Measurements from ENCODE around the gene ELL2.
A peak's percentile ranks its signal among the peaks of the same experiment; 100 is the strongest.

The ELL2 gene

DNA sequence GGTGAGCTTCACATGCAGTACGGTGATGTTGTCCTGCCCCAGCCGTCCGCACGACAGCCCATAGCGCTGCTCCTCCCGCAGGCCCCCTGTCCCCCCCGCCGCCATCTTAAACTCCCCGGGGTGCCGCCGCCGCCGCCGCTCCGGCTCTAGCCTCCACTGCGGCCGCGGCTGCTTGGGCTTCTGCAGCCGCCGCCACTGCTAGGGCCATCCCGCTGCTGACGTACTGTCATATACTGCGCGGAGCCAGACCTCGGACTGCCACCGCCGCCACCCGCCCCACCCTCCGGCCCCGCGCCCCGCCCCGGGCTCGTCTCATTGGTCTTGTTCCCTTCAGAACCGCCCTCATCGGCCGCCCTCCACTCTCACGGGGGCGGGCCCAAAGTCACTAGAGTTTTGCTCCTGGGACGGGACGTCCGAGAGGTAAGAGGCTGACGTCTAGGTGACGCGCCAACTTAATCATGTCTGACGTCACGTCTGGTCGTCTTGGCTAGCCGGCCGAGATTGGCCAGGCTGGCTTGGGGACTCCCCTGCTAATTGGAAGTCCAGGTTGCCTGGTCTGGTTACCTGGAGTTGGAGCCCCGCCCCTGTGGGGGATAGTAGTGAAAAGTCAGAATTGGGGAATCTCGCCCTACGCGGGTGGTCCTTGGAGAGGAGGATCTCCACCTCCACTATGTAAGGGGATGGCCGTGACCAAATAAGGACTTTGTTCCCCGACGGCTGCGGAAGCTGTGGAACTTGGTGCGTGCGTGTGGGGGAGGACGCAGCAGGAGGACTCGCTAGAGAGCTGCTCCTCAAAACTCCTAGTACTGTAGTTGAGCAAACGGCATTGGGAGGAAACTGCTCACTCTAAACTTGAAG lies at the start of gene ELL2:
ELL2 (minus strand) TSS at position 235 of the 858 bp plus-strand sequence; CDS start at position 105, 130 bp downstream.
- peak; percentile 96 for DNase-seq

GRCh38 chr5:96008987-96009647 lies 47.5 kb upstream of the ELL2 start:
- DNase-seq, result no peak

DNA sequence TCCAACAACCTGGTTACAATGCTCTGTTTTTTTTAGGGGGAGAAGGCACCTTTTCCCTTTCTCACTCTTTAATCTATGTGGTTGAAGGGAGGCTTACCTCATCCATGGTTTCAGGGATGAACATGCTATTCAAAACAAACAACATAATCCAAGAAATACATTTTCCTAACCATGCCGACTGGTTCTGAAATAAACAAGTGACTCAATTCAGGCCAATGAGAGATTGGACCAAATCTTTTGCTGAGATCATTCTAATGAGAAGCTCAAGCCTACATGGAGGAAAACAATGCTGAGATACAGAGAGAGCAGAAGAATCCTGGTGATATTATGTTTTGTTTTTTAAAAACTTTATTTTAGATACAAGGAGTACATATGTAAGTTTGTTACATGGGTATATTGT lies 46.8 kb upstream of the ELL2 start:
- no peak for DNase-seq

DNA sequence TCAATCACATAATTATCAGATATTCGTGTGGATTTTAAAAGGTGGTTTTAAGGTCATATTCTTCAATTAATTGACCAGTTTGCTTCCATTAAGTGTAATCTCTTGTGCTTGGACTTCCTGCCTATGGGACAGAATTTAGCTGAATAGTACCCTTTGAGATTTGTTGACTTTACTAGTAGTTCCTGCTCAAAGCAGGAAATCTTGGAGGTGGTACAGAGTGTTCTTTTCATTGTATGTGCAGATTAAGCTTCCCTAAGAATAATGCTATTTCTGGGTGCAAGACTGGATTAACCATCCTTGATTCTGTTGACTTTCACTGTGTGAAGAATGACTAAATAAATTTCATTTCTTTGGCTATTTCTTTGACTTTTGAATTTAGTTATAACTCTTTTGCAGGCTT lies 45.4 kb upstream of the ELL2 start:
- DNase-seq, result no peak

- no peak for DNase-seq
Measured at GRCh38 chr5:96006291-96006690, 44.6 kb upstream of the ELL2 start.

GRCh38 chr5:96004754-96005153 lies 43.1 kb upstream of the ELL2 start:
- DNase-seq, result no peak

DNA sequence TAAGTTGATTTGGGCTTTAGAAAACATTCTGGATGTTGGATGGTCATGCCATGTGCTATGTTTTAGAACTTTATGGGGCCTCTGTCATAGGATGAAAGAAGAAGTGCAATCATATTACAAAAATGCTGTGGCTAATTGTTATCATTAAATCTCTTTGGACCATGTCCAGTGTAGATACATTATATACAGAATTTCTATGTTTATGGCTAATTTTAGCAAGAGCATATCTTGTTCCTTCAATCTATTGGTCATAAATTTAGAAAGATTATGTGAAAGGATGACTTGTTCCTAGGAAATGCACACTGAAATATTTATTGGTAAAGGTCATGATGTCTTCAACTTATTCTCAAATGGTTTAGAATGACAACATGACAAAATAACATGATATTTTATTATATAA lies 42.4 kb upstream of the ELL2 start:
- DNase-seq, result no peak

- no peak for DNase-seq
Measured at GRCh38 chr5:96001262-96001661, 39.6 kb upstream of the ELL2 start.

- no peak for DNase-seq
Measured at GRCh38 chr5:96000308-96000707, 38.7 kb upstream of the ELL2 start.

- no peak for DNase-seq
Measured at GRCh38 chr5:95996904-95997723, 35.5 kb upstream of the ELL2 start.

GRCh38 chr5:95995962-95996489 lies 34.4 kb upstream of the ELL2 start:
- DNase-seq, result no peak

- DNase-seq, result no peak
Measured at GRCh38 chr5:95993776-95994175, 32.1 kb upstream of the ELL2 start.

DNA sequence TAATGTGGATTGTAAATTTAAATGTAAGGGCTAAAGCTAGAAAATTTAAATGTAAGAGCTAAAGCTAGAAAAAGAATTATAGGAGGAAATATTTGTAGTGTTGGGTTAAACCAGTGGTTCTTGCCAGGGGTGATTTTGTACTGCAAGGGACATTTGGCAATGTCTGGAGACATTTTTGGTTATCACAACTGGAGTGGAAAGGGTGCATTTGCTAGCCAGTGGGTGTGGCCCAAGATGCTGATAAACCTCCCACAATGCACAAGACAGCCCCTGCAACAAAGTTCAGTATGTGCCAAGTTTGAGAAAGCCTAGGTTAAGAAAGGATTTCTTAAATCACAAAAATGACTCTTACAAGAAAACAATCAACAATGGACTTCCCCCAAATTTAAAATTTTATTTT lies 31.6 kb upstream of the ELL2 start:
- DNase-seq, result no peak

DNA sequence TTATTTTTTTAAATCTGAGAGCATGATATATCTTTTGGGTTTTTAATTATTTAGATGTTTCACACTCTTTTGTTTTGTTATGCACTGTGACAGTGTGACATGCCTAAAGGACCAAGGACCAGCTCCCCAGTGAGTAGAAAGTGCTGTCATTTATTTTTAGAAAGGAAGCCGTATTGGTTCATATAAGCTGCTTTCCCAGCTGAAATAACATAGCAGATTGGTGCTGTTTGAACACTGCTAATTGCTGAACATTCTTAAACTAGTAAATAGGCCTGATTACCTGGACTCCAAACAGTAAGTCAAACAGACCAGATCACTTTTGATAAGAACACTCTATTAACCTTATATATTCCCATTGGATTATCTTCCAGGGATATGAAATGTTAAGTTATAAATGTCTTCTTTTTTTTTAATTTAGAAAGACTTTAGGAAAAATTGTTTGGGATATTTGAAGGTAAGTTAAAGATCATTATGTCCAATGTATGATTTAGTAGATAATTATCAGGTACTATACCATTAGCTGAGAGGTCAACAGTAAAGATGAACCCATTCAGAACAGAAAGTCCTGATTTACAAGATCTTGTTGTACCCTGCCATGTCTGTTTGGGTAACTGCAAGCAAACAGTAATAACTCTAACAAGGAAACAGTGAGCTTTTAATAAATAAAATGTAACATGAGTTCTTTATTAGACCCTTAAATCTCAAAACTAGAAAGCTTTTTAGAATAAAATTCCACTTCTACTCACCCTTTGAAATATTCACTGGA lies 27.8 kb upstream of the ELL2 start:
- DNase-seq, result no peak

DNA sequence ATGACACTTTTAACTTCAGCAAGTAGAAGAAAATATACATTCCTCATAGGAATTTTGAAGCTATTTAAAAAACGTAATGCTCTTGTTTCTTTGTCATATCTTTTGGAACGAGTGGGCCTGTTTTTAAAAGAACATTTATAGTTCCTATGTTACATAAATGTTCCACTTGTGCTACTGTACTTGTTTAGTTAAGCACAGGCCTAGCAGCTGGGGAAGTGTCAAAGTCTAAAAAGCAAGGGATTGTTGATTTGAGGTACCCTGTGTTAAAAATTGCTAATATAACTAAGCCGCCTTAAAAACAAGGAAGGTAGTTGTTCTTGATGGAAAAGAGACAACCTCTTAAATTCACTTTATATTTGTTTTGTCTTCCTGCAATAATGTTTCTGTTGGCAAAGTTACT lies 27.2 kb upstream of the ELL2 start:
- DNase-seq, result no peak

- no peak for DNase-seq
Measured at GRCh38 chr5:95988094-95988493, 26.4 kb upstream of the ELL2 start.

DNA sequence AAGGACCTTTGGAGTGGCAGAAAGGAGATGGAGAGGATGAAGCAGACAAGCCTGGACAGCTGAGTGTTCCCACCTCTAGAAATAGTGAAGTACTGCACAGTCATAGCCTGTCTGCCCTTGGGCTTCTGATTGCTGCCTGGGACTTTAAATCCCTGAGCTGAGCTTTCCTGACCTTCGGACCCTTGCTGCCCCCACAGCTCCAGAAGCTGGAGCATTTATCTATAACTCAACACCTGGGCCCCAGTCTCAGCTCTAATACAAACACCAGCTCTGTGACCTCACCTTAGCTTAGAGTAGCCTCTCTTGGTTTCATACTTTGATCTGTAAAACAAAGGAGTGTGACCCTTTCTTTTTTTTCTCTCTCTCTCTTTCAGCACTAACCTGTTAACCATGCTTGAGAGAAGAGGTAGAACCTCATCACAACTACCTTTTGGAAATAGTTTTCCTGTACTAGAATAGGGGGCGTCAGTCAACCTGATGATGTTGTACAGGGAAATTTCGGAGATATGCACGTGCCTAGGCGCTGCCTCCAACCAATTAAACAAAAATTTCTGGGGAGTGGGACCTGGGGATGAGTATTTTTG lies 25.4 kb upstream of the ELL2 start:
- DNase-seq, result no peak

DNA sequence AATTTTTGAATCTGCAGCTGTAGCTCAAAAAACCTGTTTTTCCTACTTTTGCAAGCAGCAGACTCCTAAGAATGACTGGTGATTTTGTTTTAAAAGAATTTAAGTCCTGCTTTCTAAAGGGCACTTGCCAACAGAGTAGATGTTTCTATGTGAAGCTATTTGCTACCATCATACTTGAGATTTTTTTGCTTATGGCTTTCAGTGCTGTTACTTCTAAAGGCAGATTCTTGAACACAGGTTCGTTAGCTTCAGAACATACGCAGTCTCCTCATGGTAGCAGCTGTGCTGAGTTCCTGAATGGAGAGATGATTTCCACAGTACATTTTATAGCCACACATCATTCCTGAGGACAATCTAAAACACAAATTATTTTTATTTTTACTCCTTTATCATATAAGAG lies 24.4 kb upstream of the ELL2 start:
- DNase-seq, result no peak

- no peak for DNase-seq
Measured at GRCh38 chr5:95985249-95985648, 23.6 kb upstream of the ELL2 start.

- no peak for DNase-seq
Measured at GRCh38 chr5:95984287-95984938, 22.8 kb upstream of the ELL2 start.

DNA sequence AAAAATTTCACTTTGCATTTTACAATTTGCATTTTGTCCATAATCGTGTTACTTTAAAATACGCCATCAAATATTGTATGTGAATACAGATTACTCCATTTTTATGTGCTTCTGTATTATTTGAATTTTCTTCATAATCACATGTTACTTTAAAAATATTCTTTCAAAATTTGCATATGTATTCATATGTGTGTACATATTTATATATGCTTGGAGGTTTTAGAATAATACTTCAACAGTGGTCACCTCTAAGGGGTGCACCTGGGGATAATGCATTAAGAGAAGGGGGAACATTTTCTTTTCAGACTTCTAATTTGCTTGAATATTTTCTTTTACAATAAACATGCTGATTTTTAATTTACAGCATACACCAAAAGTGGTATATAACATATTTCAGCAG lies 21.9 kb upstream of the ELL2 start:
- DNase-seq, result no peak

DNA sequence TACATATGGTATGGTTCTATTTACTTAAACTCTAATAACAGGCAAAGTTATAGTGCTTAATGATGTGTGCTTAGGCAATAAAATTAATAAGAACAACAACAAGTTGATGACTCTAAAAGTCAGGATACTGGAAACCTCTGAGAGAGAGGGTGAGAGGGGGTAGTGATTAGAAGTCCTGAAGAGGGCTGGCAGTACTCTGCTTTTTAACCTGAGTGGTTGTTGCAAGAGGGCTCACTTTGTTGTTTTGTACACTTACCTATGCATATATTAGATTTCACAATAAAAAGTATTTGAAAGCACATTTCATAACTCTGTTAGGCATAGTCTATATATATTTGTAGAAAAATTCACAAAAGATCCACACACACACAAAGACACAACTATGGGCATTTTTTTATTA lies 21.4 kb upstream of the ELL2 start:
- DNase-seq, result no peak
